Testis (tissue), 3 donors: ENCODE results near the gene TLR2. TPM values are rescaled to one million over a fixed set of nuclear protein-coding genes. Genes with fewer than 3 reads are reported as not detected.

ENCODE experiments used
- DNase-seq: peaks from one replicate; pipeline ENCODE4 v3.0.0-alpha.2; 2019
- H3K27ac ChIP-seq, 2 donors: fragments of 200-600 bp; sonication (generic); one replicate each; pipeline ENCODE4 v1.5.1; 2019
- H3K27me3 ChIP-seq: fragments of 200-600 bp; sonication (generic); one replicate; pipeline ENCODE4 v1.5.1; 2019
- H3K36me3 ChIP-seq: fragments of 200-600 bp; sonication (generic); one replicate; pipeline ENCODE4 v1.5.1; 2017; ENCODE audit warnings: low read depth; ENCODE audit errors: missing control alignments
- H3K4me1 ChIP-seq: fragments of 200-600 bp; sonication (generic); one replicate; pipeline ENCODE4 v1.5.1; 2019
- H3K4me3 ChIP-seq, 2 donors: fragments of 200-600 bp; sonication (generic); one replicate each; pipeline ENCODE4 v1.5.1; 2017 to 2019
- H3K9me3 ChIP-seq: fragments of 200-600 bp; sonication (generic); one replicate; pipeline ENCODE4 v1.5.1; 2017
- POLR2A ChIP-seq: fragments of 450-650 bp; IDR thresholded peaks from one replicate; pipeline ENCODE4 v1.6.1; 2017; ENCODE audit warnings: antibody characterized with exemption, mild to moderate bottlenecking, moderate library complexity
- WGBS, 2 donors: methylation state at CpG; one replicate each; pipeline ENCODE4 v1.1.5; 2018; 5-methylcytosine and 5-hydroxymethylcytosine counted together
- intact Hi-C: fragments of 100-400 bp; cut with DNase I; formaldehyde crosslinking; loops from one replicate; pipeline ENCODE4 v1.15.1; 2023; ENCODE audit warnings: low total_unique reads
- polyA plus RNA-seq: library from polyadenylated mRNA; stranded (reverse); fragments of 350-450 nt; fragmentation: Illumina TruSeq; extraction: RNeasy Lipid Tissue Mini Kit (QIAGEN cat#74804); gene quantifications from one replicate; pipeline ENCODE4 v1.2.3, GENCODE V29; 2014; ENCODE audit warnings: low read depth, low replicate concordance; ENCODE audit not compliant: insufficient read depth
- total RNA-seq, 2 donors: library from RNA; depleted of rRNA; stranded (reverse); fragments of >200 nt; gene quantifications; one replicate each; pipeline ENCODE4 v1.2.3, GENCODE V29; 2016
- TF ChIP-seq, protein P1 (sequence below), 3 experiments: fragments of 450-650 bp in 2 of 3; fragments of 200-600 bp in 1 of 3; sonication (generic) in 1 of 3; IDR thresholded peaks; one replicate each; pipeline ENCODE4 v1.5.1; 2016 to 2019; ENCODE audit warnings: antibody characterized with exemption in 3 of 3, mild to moderate bottlenecking in 2 of 3, moderate library complexity in 1 of 3

TLR2 gene
- total and polyA plus RNA-seq, 3 donors from 2014 or later = 5.4 to 12.0 (median 8.7) TPM

DNA sequence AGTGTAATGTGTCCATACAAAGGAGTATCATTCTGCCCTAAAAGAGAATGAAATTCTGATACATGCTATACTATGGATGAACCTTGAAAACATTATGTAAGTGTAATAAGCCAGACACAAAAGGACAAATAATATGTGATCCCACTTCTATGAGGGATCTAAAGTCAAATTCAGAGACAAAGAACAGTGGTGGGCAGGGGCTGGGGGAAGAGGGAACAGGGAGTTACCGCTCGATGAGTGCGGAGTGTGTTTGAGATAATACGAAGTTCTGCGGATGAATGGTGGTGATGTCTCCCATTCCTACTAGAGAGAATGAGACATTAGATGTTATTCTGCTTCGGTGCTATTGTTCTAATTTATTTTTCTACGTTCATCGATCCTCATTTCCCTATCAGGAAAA lies 46.1 kb upstream of the TLR2 start:
- Histone ChIP-seq H3K27me3 (no peaks in the 10 kb centered on the region), H3K27ac (no peak overlapping the region), H3K36me3 (no peaks in the 10 kb centered on the region), H3K4me3 (no peak overlapping the region), H3K4me1 (no peaks in the 10 kb centered on the region), H3K9me3 (no peaks in the 10 kb centered on the region)
- intact Hi-C loops = no loop called here
- DNase-seq = no peak
- 84 to 88% methylated on average over 8 of the region's 8 CpGs for WGBS, 2 donors
- TF ChIP-seq POLR2A = no peak
- TF ChIP-seq, protein P1, sequence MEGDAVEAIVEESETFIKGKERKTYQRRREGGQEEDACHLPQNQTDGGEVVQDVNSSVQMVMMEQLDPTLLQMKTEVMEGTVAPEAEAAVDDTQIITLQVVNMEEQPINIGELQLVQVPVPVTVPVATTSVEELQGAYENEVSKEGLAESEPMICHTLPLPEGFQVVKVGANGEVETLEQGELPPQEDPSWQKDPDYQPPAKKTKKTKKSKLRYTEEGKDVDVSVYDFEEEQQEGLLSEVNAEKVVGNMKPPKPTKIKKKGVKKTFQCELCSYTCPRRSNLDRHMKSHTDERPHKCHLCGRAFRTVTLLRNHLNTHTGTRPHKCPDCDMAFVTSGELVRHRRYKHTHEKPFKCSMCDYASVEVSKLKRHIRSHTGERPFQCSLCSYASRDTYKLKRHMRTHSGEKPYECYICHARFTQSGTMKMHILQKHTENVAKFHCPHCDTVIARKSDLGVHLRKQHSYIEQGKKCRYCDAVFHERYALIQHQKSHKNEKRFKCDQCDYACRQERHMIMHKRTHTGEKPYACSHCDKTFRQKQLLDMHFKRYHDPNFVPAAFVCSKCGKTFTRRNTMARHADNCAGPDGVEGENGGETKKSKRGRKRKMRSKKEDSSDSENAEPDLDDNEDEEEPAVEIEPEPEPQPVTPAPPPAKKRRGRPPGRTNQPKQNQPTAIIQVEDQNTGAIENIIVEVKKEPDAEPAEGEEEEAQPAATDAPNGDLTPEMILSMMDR (IDR thresholded peaks at IDR 0.05) = no peak

DNA sequence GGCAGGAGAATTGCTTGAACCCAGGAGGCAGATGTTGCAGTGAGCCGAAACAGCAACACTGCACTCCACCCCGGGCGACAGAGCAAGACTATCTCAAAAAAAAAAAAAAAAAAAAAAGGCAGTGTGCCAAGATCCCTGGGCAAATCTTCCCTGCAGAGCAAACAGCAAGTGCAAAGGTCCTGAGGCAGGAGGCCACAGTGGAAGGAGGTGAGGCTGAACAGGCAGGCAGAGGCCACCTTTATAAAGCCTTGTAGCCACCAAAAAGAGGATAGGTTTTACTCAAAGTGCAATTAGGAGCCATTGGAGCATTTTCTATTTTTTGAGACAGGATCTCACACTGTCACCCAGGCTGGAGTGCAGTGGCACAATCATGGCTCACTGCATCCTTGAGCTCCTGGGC lies 45.1 kb upstream of the TLR2 start:
- 91 to 92% methylated on average over 3 of the region's 3 CpGs for WGBS, 2 donors
- no peaks in the 10 kb centered on the region for H3K36me3 ChIP-seq
- H3K9me3 ChIP-seq = no peaks in the 10 kb centered on the region
- no peak for TF ChIP-seq POLR2A
- TF ChIP-seq, protein P1 (IDR thresholded peaks at IDR 0.05) = no peak
- no peaks in the 10 kb centered on the region for H3K27me3 ChIP-seq
- H3K4me1 ChIP-seq = no peaks in the 10 kb centered on the region
- H3K27ac ChIP-seq = no peak overlapping the region
- H3K4me3 ChIP-seq = no peak overlapping the region
- intact Hi-C loops = no loop called here
- DNase-seq = no peak

DNA sequence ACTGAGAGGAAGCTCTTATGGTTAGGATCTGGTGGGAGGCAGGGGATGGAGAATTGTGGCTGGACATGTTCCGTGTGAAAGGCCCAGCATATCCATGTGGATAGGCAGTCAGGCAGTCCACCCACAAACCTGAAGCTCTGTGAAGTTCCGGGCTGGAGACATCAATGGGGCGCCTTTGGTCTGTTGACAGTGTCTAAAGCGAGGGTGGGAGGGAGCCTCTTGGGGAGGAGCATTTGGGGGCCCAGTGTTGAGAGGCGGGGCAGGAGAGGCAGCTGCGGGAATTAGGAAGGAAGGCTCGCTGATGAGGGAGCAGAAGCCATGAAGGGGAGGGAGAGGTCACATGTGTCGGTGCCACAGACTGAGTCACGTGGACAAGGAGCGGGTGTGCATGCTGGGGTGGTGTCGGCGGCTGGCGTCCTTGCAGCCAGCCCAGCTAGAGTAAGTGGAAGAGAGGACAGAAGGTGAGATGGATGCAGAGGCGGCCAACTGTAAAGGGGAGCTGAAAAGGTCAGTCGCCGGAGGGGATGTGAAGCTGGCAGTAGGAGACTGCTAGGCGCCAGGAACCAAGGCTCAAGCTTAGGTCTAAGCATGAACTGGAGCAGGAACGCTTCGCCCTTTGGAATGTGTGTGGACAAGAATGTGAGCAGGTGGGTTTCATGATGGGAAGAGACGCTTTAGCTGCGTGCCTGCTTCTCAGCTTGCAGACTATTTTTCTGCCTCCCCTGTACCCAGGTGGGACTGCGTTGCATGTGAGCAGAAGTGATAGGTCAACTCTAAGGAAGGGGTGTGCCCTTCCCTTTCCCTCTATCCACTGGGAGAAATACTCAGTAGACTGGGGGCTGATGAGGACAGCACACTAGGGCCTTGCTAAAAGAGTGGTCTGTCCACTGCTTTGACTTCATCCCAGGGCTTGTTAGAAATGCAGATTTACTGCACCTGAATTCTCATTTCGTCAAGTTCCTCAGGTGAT lies 44.0 kb upstream of the TLR2 start:
- intact Hi-C loops = no loop called here
- no peak for TF ChIP-seq POLR2A
- TF ChIP-seq, protein P1 (IDR thresholded peaks at IDR 0.05) = no peak
- H3K9me3 ChIP-seq = no peaks in the 10 kb centered on the region
- no peak for DNase-seq
- H3K4me1 ChIP-seq = no peaks in the 10 kb centered on the region
- no peaks in the 10 kb centered on the region for H3K27me3 ChIP-seq
- H3K27ac ChIP-seq = no peak overlapping the region
- no peaks in the 10 kb centered on the region for H3K36me3 ChIP-seq
- 49 to 71% methylated on average over 23 of the region's 23 CpGs for WGBS, 2 donors
- H3K4me3 ChIP-seq = no peak overlapping the region

DNA sequence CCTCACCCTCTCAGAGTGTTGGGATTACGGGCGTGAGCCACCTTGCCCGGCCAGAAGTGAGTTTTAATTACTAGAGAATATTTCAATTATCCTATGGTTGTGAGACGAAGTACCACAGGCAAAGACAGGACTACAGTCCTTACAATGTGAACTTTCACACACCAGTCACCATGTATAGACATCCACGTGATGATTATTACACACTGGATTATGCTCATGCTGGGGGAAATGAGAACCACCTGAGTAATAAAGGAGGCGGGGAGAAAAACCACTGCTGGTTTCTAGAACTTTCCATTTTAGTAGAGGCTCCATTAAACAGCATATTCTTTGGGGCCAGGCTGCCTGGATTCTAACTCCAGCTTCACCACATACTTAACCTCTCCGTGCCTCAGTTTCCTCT lies 42.5 kb upstream of the TLR2 start:
- no peak for TF ChIP-seq POLR2A
- TF ChIP-seq, protein P1 (IDR thresholded peaks at IDR 0.05) = no peak
- no peaks in the 10 kb centered on the region for H3K36me3 ChIP-seq
- intact Hi-C loops = no loop called here
- H3K4me3 ChIP-seq = no peak overlapping the region
- no peaks in the 10 kb centered on the region for H3K27me3 ChIP-seq
- no peak for DNase-seq
- H3K9me3 ChIP-seq = no peaks in the 10 kb centered on the region
- no peak overlapping the region for H3K27ac ChIP-seq
- WGBS, 2 donors = 88 to 90% methylated on average over 7 of the region's 7 CpGs
- no peaks in the 10 kb centered on the region for H3K4me1 ChIP-seq
